NCI-H446 (cell line): ENCODE measurements around the gene HPS4.
"Not testable (repeated sequence)": the region's sequence is repeated elsewhere in the genome, so short reads cannot be mapped to it uniquely, and the experiment has no call there.

Source experiments
- DNase-seq, 2 experiments: peaks; one replicate each; lab custom pipeline; 2025; lab: John Stamatoyannopoulos, UW

Gene HPS4

DNA sequence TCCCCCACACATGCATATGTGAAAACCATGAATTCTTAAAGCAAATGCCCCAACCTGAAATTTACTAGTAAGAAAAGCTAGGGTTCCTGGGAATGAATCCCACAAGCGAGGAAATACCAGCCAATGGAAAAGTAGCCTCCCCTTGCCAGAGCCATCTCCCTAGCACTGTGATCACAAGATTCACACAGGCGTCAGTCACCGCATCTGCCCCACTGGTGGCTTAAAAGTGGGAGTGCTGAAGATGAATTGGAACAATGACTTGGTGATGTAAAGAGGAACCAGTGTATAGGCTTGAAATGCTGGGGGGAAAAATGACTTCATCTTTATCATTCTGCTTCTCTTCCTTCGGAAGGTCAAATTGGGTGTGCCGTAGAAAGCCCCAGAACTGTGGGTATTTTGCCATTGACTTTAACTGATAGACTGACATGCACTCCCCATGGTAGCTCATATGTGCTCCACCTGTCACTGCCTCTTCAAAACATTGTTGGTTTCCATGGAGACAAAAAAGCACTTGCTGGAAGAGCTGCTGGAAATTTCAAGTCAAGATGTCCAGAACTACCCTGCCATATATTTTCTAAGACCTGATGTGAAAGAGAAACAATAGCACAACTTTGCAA, 73.8 kb downstream of the HPS4 start:
- DNase-seq, result no peak

GRCh38 chr22:26408562-26409220, 74.9 kb downstream of the HPS4 start:
- DNase-seq, result not testable (repeated sequence)

- peak; percentile 38 to 39 for DNase-seq
These were observed 77.5 kb downstream of the HPS4 start for GRCh38 chr22:26406118-26406517.

DNA sequence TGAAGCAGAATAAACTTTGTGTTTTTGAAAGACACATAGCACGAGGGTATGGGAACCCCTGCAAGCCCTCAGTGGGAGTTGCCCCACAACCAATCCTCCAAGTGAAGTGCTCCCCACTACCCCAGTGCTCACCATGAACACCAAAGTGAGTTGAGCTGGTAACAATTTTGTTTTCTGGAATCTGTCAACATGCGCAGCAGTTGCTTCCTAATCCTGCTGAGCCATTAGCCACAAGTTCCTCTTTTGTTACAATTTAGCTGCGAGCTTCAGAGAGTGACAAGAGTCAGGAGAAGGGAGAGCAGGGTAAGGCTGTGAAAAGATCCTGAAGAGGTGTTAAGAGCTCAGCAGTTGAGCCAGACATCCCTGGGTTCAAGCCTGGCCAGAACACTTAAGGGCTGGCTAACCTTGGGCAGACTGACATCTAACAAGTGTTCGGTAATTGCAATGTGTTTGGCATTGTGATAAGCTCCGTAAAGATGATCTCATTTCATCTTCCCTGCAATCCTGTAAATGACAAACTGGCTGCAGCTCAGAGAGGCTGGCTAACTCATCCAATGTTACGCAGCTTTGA, 78.6 kb downstream of the HPS4 start:
- no peak for DNase-seq

- peak in 1 of 2 experiments; percentile 26 for DNase-seq
These were observed 81.9 kb downstream of the HPS4 start for GRCh38 chr22:26401726-26402125.
